HCT116 (cell line): ENCODE data around the gene FBXO34. TPM values are rescaled to one million over a fixed set of nuclear protein-coding genes. Genes with fewer than 3 reads are reported as not detected.

Source experiments
- ATAC-seq: fragments of 200-7000 bp; cut with Tn5 transposase; 2 replicates; pipeline ENCODE4 v1.9.1; 2020; ENCODE audit warnings: mild to moderate bottlenecking, moderate library complexity
- BruUV-seq: library from RNA; stranded (reverse); fragments of 400-500 nt; replicated peaks from 2 replicates; lab custom pipeline; 2021; lab: Mats Ljungman, UMichigan
- CTCF ChIA-PET: fragments of 300-600 bp; sonication (Branson Sonifier 250); formaldehyde crosslinking; loops from one replicate; lab custom pipeline; 2021; ENCODE audit warnings: antibody characterized with exemption; lab: Charles Lee
- POLR2A ChIA-PET: fragments of 300-600, 350-600 bp; sonication (Branson Sonifier 250); formaldehyde crosslinking; loops from one replicate; lab custom pipeline; 2021; ENCODE audit warnings: antibody characterized with exemption; lab: Charles Lee
- RAD21 ChIA-PET, 2 experiments: fragments of 300-600 bp; sonication (Branson Sonifier 250); formaldehyde crosslinking; loops; one replicate each; lab custom pipeline; 2023; ENCODE audit warnings: low total read pairs in 2 of 2; ENCODE audit not compliant: uncharacterized antibody in 2 of 2, unreplicated experiment in 2 of 2, low non-redundant PET in 1 of 2; lab: Charles Lee
- DNase-seq: peaks from one replicate; pipeline ENCODE4 v3.0.0-alpha.2; 2010; ENCODE audit warnings: low read depth, low spot score
- H2AFZ ChIP-seq: fragments of 200-600 bp; shearing (Covaris generic), sonication (generic); 2 replicates; pipeline ENCODE4 v1.6.1; 2017; ENCODE audit warnings: low read depth, mixed run types, mixed read lengths, antibody characterized with exemption, low read length; ENCODE audit not compliant: poor library complexity, severe bottlenecking
- H3K27ac ChIP-seq: 2 replicates; pipeline ENCODE4 v1.5.1; 2012; ENCODE audit warnings: low read depth, low read length
- H3K27me3 ChIP-seq: fragments of 200-600 bp; sonication (generic); 2 replicates; pipeline ENCODE4 v1.6.1; 2016; ENCODE audit warnings: mixed run types, low read length, mixed read lengths; ENCODE audit not compliant: insufficient read depth
- H3K36me3 ChIP-seq, 2 experiments: fragments of 200-500 bp in 1 of 2; fragments of 200-600 bp in 1 of 2; sonication (Bioruptor generic) in 1 of 2; sonication (generic) in 1 of 2; 2 replicates each; pipeline versions ENCODE4 v1.5.1 to v1.6.1; 2014 to 2016; ENCODE audit warnings: low read length in 2 of 2, inconsistent platforms in 1 of 2, mixed read lengths in 1 of 2, mixed run types in 1 of 2; ENCODE audit not compliant: insufficient read depth in 2 of 2, control insufficient read depth in 1 of 2
- H3K4me1 ChIP-seq, 2 experiments: fragments of 200-600 bp in 1 of 2; sonication (generic) in 1 of 2; 2 replicates each; pipeline versions ENCODE4 v1.5.1 to v1.6.1; 2012 to 2017; ENCODE audit warnings: low read length in 2 of 2, inconsistent platforms in 1 of 2, mild to moderate bottlenecking in 1 of 2, mixed read lengths in 1 of 2, mixed run types in 1 of 2, moderate library complexity in 1 of 2; ENCODE audit not compliant: insufficient read depth in 2 of 2, control insufficient read depth in 1 of 2
- H3K4me2 ChIP-seq: fragments of 200-600 bp; sonication (generic); 2 replicates; pipeline ENCODE4 v1.6.1; 2017; ENCODE audit warnings: mixed run types, low read length, mixed read lengths
- H3K4me3 ChIP-seq, 2 experiments: fragments of 200-600 bp in 1 of 2; sonication (generic) in 1 of 2; replicated peaks in 1 of 2; 2 replicates each; pipeline ENCODE4 v1.5.1; 2011 to 2016; ENCODE audit warnings: low read length in 2 of 2, control low read depth in 1 of 2, low read depth in 1 of 2, mild to moderate bottlenecking in 1 of 2, mixed read lengths in 1 of 2, mixed run types in 1 of 2
- H3K79me2 ChIP-seq: fragments of 200-600 bp; sonication (generic); 2 replicates; pipeline ENCODE4 v1.6.1; 2017; ENCODE audit warnings: mild to moderate bottlenecking, mixed run types, low read length, moderate library complexity, mixed read lengths; ENCODE audit not compliant: insufficient read depth
- H3K9ac ChIP-seq: fragments of 200-600 bp; sonication (generic); 2 replicates; pipeline ENCODE4 v1.6.1; 2016; ENCODE audit warnings: low read length, mixed read lengths
- H3K9me2 ChIP-seq: fragments of 200-600 bp; sonication (generic), shearing (Covaris generic); 2 replicates; pipeline ENCODE4 v1.6.1; 2017; ENCODE audit warnings: mixed run types, mild to moderate bottlenecking, moderate library complexity; ENCODE audit not compliant: insufficient read depth
- H3K9me3 ChIP-seq, 2 experiments: fragments of 200-500 bp in 1 of 2; fragments of 200-600 bp in 1 of 2; sonication (Bioruptor generic) in 1 of 2; sonication (generic) in 1 of 2; 2 replicates each; pipeline ENCODE4 v1.6.1; 2014 to 2017; ENCODE audit warnings: low read length in 2 of 2, mixed read lengths in 2 of 2, inconsistent platforms in 1 of 2, low read depth in 1 of 2, mild to moderate bottlenecking in 1 of 2, mixed run types in 1 of 2, moderate library complexity in 1 of 2; ENCODE audit not compliant: control insufficient read depth in 1 of 2, insufficient read depth in 1 of 2
- H4K20me1 ChIP-seq: fragments of 200-600 bp; sonication (generic), shearing (Covaris generic); 2 replicates; pipeline ENCODE4 v1.6.1; 2017; ENCODE audit warnings: mixed run types, mild to moderate bottlenecking, moderate library complexity; ENCODE audit not compliant: insufficient read depth
- ATF3 ChIP-seq: IDR thresholded peaks from 2 replicates; pipeline ENCODE4 v1.6.1; 2012
- CEBPB ChIP-seq: IDR thresholded peaks from 2 replicates; pipeline ENCODE4 v1.6.1; 2012; ENCODE audit warnings: low read depth
- CTCF ChIP-seq, 3 experiments: fragments of 200-600 bp in 1 of 3; sonication (generic) in 1 of 3; IDR thresholded peaks in 2 of 3; conservative IDR thresholded peaks in 1 of 3; 2 replicates each; pipeline ENCODE4 v1.5.1; 2012 to 2017; ENCODE audit warnings: low read depth in 2 of 3, low read length in 2 of 3, antibody characterized with exemption in 1 of 3, borderline replicate concordance in 1 of 3, control low read depth in 1 of 3, mild to moderate bottlenecking in 1 of 3, mixed read lengths in 1 of 3, mixed run types in 1 of 3, moderate library complexity in 1 of 3; ENCODE audit not compliant: insufficient read depth in 1 of 3
- ELF1 ChIP-seq: IDR thresholded peaks from 2 replicates; pipeline ENCODE4 v1.6.1; 2012; ENCODE audit warnings: low read depth, borderline replicate concordance
- EZH2 ChIP-seq: fragments of 200-600 bp; sonication (generic); IDR thresholded peaks from 2 replicates; pipeline ENCODE4 v1.6.1; 2017; ENCODE audit warnings: antibody characterized with exemption, mixed run types
- JUND ChIP-seq: IDR thresholded peaks from 2 replicates; pipeline ENCODE4 v1.6.1; 2012
- POLR2AphosphoS5 ChIP-seq: IDR thresholded peaks from 2 replicates; pipeline ENCODE4 v1.6.1; 2011; ENCODE audit warnings: mild to moderate bottlenecking, low read depth, low read length, moderate library complexity
- RAD21 ChIP-seq: IDR thresholded peaks from 2 replicates; pipeline ENCODE4 v1.6.1; 2012; ENCODE audit warnings: low read depth, mild to moderate bottlenecking
- REST ChIP-seq: IDR thresholded peaks from 2 replicates; pipeline ENCODE4 v1.6.1; 2012; ENCODE audit warnings: low read depth
- SP1 ChIP-seq: IDR thresholded peaks from 2 replicates; pipeline ENCODE4 v1.6.1; 2012; ENCODE audit warnings: low read depth
- TCF7L2 ChIP-seq: IDR thresholded peaks from 2 replicates; pipeline ENCODE4 v1.7.0; 2011; ENCODE audit warnings: borderline replicate concordance, inconsistent platforms; ENCODE audit not compliant: insufficient read depth, insufficient read length; ENCODE audit errors: extremely low read depth
- ZNF274 ChIP-seq: fragments of 200-500 bp; sonication (Bioruptor generic); IDR thresholded peaks from 2 replicates; pipeline ENCODE4 v1.6.1; 2014; ENCODE audit warnings: mild to moderate bottlenecking, low read depth, low read length, inconsistent platforms
- intact Hi-C: fragments of 100-400 bp; cut with micrococcal nuclease; formaldehyde crosslinking; loops from 2 replicates; pipeline ENCODE4 v1.10.0; 2022
- total RNA-seq: library from RNA; stranded (reverse); gene quantifications from one replicate; pipeline ENCODE4 v1.2.1, GENCODE V29; 2021; ENCODE audit not compliant: unreplicated experiment
- TF ChIP-seq, protein P1 (sequence below): IDR thresholded peaks from 2 replicates; pipeline ENCODE4 v1.6.1; 2012
- TF ChIP-seq, protein P2 (sequence below): IDR thresholded peaks from 2 replicates; pipeline ENCODE4 v1.6.1; 2011; ENCODE audit warnings: mild to moderate bottlenecking, low read length, moderate library complexity; ENCODE audit not compliant: insufficient replicate concordance; ENCODE audit errors: extremely low read depth

FBXO34 gene
- total RNA-seq, 1 experiment from 2014 or later = 26.9 TPM

DNA sequence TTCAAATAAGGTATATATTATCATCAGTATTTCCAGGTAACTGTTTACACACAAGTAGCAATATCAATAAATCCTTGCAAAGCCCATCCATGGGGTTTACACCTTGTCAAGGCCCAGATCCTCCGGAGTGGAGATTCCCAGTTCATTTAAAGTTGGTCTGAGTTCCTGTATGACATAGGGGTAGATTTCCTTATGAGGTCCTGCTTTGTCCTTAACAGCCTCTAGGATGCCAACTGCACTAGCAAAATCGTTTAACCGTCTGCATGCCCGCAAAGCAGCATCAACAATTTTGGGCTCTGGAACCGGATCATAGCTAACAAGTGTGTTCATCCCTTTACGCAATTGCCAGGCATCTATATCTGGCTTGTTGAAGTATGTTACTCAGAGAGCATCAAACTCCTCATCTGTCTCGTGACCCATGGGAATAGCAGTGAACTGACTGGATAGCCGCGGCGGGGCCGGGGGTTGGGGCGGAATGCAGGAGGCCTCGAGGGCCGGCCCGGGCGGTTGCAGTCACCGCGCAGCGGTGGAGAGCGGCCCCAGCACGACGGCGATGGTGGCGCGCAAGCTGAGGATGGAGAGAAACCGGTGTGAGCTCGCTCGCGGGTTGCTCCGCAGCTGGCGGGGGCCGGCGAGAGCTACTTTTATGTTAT is 30.6 kb upstream of the FBXO34 start (continued):
- no peak for TF ChIP-seq SP1
- no peak for TF ChIP-seq ATF3
- TF ChIP-seq CTCF (IDR thresholded peaks at IDR 0.05 in 2 of 3, conservative IDR thresholded peaks at IDR 0.05 in 1 of 3; ENCODE audit: borderline replicate concordance in 1 of 3, insufficient read depth in 1 of 3, low read depth in 2 of 3, low read length in 2 of 3) = no peak

GRCh38 chr14:55241673-55242072 is 29.5 kb upstream of the FBXO34 start:
- ChIA-PET POLR2A (no interaction called here), CTCF (no interaction called here)

More at GRCh38 chr14:55241673-55242072, 29.5 kb upstream of the FBXO34 start:
- Histone ChIP-seq H3K9me2 (no peaks in the 10 kb centered on the region), H2AFZ (no peak overlapping the region), H3K27me3 (no peaks in the 10 kb centered on the region), H4K20me1 (no peaks in the 10 kb centered on the region), H3K9ac (no peak overlapping the region), H3K9me3 (no peaks in the 10 kb centered on the region), H3K4me1 (no peaks in the 10 kb centered on the region), H3K4me2 (no peak overlapping the region), H3K79me2 (no peaks in the 10 kb centered on the region), H3K4me3 (no peak overlapping the region), H3K27ac (no peak overlapping the region), H3K36me3 (no peaks in the 10 kb centered on the region)
- intact Hi-C loops = no loop called here
- BruUV-seq = no TSS peak
- DNase-seq = no peak
- ATAC-seq = no peak
- RAD21 ChIA-PET = no interaction called here
- TF ChIP-seq REST (no peak), JUND (no peak), CEBPB (no peak), POLR2AphosphoS5 (no peak), EZH2 (no peak), TCF7L2 (no peak), ELF1 (no peak), ZNF274 (no peak), RAD21 (no peak)
- TF ChIP-seq, protein P1, sequence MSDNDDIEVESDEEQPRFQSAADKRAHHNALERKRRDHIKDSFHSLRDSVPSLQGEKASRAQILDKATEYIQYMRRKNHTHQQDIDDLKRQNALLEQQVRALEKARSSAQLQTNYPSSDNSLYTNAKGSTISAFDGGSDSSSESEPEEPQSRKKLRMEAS = no peak
- TF ChIP-seq, protein P2, sequence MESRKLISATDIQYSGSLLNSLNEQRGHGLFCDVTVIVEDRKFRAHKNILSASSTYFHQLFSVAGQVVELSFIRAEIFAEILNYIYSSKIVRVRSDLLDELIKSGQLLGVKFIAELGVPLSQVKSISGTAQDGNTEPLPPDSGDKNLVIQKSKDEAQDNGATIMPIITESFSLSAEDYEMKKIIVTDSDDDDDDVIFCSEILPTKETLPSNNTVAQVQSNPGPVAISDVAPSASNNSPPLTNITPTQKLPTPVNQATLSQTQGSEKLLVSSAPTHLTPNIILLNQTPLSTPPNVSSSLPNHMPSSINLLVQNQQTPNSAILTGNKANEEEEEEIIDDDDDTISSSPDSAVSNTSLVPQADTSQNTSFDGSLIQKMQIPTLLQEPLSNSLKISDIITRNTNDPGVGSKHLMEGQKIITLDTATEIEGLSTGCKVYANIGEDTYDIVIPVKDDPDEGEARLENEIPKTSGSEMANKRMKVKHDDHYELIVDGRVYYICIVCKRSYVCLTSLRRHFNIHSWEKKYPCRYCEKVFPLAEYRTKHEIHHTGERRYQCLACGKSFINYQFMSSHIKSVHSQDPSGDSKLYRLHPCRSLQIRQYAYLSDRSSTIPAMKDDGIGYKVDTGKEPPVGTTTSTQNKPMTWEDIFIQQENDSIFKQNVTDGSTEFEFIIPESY = no peak
- TF ChIP-seq, all 23 proteins: peak for 0
